Activated naive CD4-positive, alpha-beta T cell treated with anti-CD3 and anti-CD28 coated beads, Interleukin-2, amount 10 ng/mL, durations not matched to agents 7 days and 5 days (primary cell): ENCODE data around the gene ARNT2.

Source experiments
- CTCF ChIA-PET: fragments of 350-600 bp; sonication (Branson Sonifier 250); formaldehyde crosslinking; loops from one replicate; lab custom pipeline; 2021; ENCODE audit warnings: antibody characterized with exemption; lab: Charles Lee
- DNase-seq: peaks from one replicate; pipeline ENCODE4 v3.0.0-alpha.2; 2020
- H3K27ac Mint-ChIP-seq: one replicate; pipeline ENCODE4 v1.8.0; 2021; ENCODE audit warnings: mild to moderate bottlenecking, moderate library complexity, mixed read lengths
- H3K27me3 Mint-ChIP-seq: one replicate; pipeline ENCODE4 v1.8.0; 2021; ENCODE audit warnings: mild to moderate bottlenecking, mixed read lengths
- H3K36me3 Mint-ChIP-seq: one replicate; pipeline ENCODE4 v1.8.0; 2021; ENCODE audit warnings: mixed read lengths
- H3K4me1 Mint-ChIP-seq: one replicate; pipeline ENCODE4 v1.8.0; 2021; ENCODE audit warnings: mixed read lengths
- H3K4me3 Mint-ChIP-seq: one replicate; pipeline ENCODE4 v1.8.0; 2021; ENCODE audit warnings: mild to moderate bottlenecking, moderate library complexity, mixed read lengths
- H3K9me3 Mint-ChIP-seq: one replicate; pipeline ENCODE4 v1.8.0; 2021; ENCODE audit warnings: mixed read lengths

ARNT2 gene

GRCh38 chr15:80578871-80579270 lies 174.7 kb downstream of the ARNT2 start:
- peaks cover under 1% of the 10 kb centered on the region for H3K27me3 Mint-ChIP-seq
- CTCF ChIA-PET: interaction anchor here (1.5 kb wide), 1 partner anchor 198 kb away, joined by 5 read pairs; no protein-coding TSS in a partner anchor
- no peak overlapping the region for H3K27ac Mint-ChIP-seq
- H3K4me1 Mint-ChIP-seq: no peaks in the 10 kb centered on the region
- H3K36me3 Mint-ChIP-seq: no peaks in the 10 kb centered on the region
- no peak overlapping the region for H3K4me3 Mint-ChIP-seq
- no peaks in the 10 kb centered on the region for H3K9me3 Mint-ChIP-seq
- DNase-seq: no peak

GRCh38 chr15:80579611-80580010 lies 175.4 kb downstream of the ARNT2 start:
- no peaks in the 10 kb centered on the region for H3K4me1 Mint-ChIP-seq
- no peaks in the 10 kb centered on the region for H3K9me3 Mint-ChIP-seq
- peaks cover 5% of the 10 kb centered on the region for H3K27me3 Mint-ChIP-seq
- H3K36me3 Mint-ChIP-seq: no peaks in the 10 kb centered on the region
- no peak overlapping the region for H3K4me3 Mint-ChIP-seq
- no peak overlapping the region for H3K27ac Mint-ChIP-seq
- no peak for DNase-seq
- CTCF ChIA-PET: interaction anchor here (1.5 kb wide), 1 partner anchor 197 kb away, joined by 5 read pairs; no protein-coding TSS in a partner anchor

- DNase-seq: no peak
- Mint-ChIP-seq H3K4me3 (no peak overlapping the region), H3K9me3 (no peaks in the 10 kb centered on the region), H3K36me3 (no peaks in the 10 kb centered on the region), H3K27ac (no peak overlapping the region), H3K27me3 (peaks cover 5% of the 10 kb centered on the region), H3K4me1 (no peaks in the 10 kb centered on the region)
- CTCF ChIA-PET: interaction anchor here (1.5 kb wide), 1 partner anchor 196 kb away, joined by 5 read pairs; no protein-coding TSS in a partner anchor
Observed at GRCh38 chr15:80580106-80580505, 175.9 kb downstream of the ARNT2 start.

DNA sequence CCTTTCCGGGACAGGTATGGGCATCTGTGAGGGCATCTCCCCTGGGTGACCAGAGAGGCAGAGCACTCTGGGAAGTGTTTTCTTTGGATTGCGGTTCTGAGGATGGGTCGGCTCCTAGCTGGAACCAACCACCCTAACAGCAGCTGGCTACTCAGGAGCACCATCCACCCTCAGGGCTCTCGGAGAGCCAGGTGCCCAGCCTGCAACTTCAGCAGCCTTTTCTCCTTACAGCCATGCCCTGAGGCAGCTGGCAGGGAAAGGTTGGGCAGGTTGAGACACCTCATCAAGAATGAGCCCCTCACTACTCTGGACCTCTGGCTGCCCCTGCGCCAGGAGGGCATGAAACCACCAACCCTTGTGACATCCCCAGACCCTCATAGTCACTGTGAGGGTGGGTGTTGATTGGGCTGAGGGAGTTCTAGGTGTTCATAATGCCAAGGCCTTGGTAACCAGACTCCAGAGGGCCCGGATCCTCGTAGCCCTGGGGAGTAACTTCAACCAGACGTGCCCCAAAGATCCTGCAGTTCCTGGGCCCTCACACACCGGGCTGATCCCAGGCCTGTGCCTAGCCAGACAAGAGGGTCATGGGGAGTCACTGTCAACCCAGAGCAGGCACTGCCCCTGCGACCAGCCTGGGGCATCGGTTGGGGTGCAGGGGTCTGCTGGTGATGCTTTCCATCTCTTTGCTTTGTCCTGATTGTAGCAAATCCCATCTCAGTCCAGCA lies 176.5 kb downstream of the ARNT2 start:
- CTCF ChIA-PET: interaction anchor here (1.5 kb wide), 1 partner anchor 196 kb away, joined by 5 read pairs; no protein-coding TSS in a partner anchor
- Mint-ChIP-seq H3K36me3 (no peaks in the 10 kb centered on the region), H3K9me3 (no peaks in the 10 kb centered on the region), H3K27ac (no peak overlapping the region), H3K4me3 (no peak overlapping the region), H3K4me1 (no peaks in the 10 kb centered on the region), H3K27me3 (peaks cover 8% of the 10 kb centered on the region)
- no peak for DNase-seq

GRCh38 chr15:80581976-80582375 lies 177.8 kb downstream of the ARNT2 start:
- Mint-ChIP-seq H3K27ac (no peak overlapping the region), H3K36me3 (no peaks in the 10 kb centered on the region), H3K9me3 (no peaks in the 10 kb centered on the region), H3K4me3 (no peak overlapping the region), H3K27me3 (peaks cover 10% of the 10 kb centered on the region), H3K4me1 (no peaks in the 10 kb centered on the region)
- no peak for DNase-seq
- CTCF ChIA-PET: interaction anchor here (1.0 kb wide), 1 partner anchor 14 kb away, joined by 3 read pairs; no protein-coding TSS in a partner anchor

- Mint-ChIP-seq H3K27me3 (peaks cover 15% of the 10 kb centered on the region), H3K36me3 (no peaks in the 10 kb centered on the region), H3K4me1 (no peaks in the 10 kb centered on the region), H3K9me3 (no peaks in the 10 kb centered on the region), H3K4me3 (no peak overlapping the region), H3K27ac (no peak overlapping the region)
- DNase-seq: no peak
- CTCF ChIA-PET: no interaction called here
Observed at GRCh38 chr15:80582816-80583423, 178.7 kb downstream of the ARNT2 start.

- Mint-ChIP-seq H3K27me3 (peaks cover 15% of the 10 kb centered on the region), H3K27ac (no peak overlapping the region), H3K4me3 (no peak overlapping the region), H3K4me1 (no peaks in the 10 kb centered on the region), H3K9me3 (no peaks in the 10 kb centered on the region), H3K36me3 (no peaks in the 10 kb centered on the region)
- DNase-seq: no peak
- CTCF ChIA-PET: no interaction called here
Observed at GRCh38 chr15:80584561-80584964, 180.4 kb downstream of the ARNT2 start.

DNA sequence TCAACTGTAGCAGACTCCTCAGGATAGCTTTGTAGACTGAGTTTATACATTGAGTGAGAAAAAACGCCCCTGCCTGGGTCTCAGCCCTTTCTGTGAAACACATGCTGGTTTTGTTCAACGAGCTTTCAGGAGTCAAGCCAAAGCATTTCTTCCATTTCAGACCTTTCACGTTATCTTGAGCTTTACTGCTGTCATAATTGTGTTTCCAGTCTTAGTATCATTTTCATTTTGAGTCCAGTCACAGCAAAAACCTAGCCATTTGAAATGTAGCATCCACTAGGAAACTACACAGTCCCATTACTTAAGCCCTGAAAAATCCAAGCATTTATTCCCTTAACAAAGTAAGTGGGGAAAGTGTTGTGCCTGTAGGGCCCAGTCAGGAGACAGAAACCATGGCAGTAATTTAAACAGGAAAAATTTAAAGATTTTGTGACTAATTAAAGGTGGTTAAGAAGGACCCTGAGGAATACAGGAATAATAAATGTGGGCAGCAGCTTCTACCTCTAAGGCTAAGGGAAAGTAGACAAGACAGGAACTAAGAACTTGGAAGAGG lies 180.9 kb downstream of the ARNT2 start:
- no peaks in the 10 kb centered on the region for H3K9me3 Mint-ChIP-seq
- H3K4me1 Mint-ChIP-seq: no peaks in the 10 kb centered on the region

DNA sequence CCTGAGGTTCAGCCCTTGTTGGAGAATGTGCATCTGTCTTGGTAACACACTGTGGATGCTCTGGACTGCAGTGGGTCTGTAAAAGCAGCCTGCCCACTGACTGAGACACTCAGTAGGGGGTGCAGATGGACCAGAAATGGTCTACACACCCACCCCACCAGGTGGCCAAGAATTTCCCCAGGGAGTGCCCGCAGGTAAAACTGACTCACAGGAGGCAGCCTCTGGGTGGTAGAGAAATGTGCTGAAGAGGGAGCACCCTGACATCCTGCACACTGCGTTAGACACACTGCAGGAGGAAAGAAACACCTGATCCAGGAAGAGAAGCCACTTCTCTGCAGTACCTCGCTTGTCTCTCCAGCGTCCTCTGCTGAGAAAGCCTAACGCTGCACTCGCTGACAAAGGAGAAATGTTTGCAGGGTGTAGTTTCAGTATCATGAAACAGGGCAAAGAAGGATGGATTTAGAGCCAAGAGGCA lies 181.4 kb downstream of the ARNT2 start:
- H3K27me3 Mint-ChIP-seq: peaks cover 15% of the 10 kb centered on the region
- CTCF ChIA-PET: interaction anchor here (0.6 to 2.2 kb wide), 2 partner anchors 21 to 191 kb away, joined by 5 to 6 read pairs; no protein-coding TSS in a partner anchor
- no peak overlapping the region for H3K27ac Mint-ChIP-seq

More for the DNA sequence above, 180.9 kb downstream of the ARNT2 start:
- Mint-ChIP-seq H3K4me3 (no peak overlapping the region), H3K27ac (no peak overlapping the region), H3K36me3 (no peaks in the 10 kb centered on the region), H3K27me3 (peaks cover 15% of the 10 kb centered on the region)
- DNase-seq: no peak
- CTCF ChIA-PET: interaction anchor here (0.6 kb wide), 1 partner anchor 21 kb away, joined by 5 read pairs; no protein-coding TSS in a partner anchor

DNA sequence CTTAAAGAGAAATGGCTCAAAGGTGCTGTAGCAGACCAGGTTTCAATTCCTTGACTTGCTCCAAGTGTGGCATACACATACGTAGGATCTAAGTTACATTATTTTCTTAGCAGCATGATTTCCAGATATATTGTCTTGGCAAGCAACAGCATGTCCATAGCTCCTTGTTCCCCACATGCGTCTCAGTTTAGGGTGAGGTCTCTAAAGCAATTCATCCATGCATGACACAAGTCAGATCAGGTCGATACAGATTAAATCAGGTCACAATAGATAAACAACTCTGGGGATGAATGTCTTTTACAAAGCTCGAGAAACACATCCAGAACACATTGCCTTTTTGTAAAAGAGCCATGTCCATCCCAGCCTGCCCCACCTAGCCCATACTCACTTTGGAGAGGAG lies 182.0 kb downstream of the ARNT2 start:
- Mint-ChIP-seq H3K36me3 (no peaks in the 10 kb centered on the region), H3K4me3 (no peak overlapping the region), H3K27me3 (peaks cover 15% of the 10 kb centered on the region), H3K9me3 (no peaks in the 10 kb centered on the region), H3K27ac (no peak overlapping the region), H3K4me1 (no peaks in the 10 kb centered on the region)
- no peak for DNase-seq
- CTCF ChIA-PET: interaction anchor here (2.2 kb wide), 1 partner anchor 190 kb away, joined by 6 read pairs; no protein-coding TSS in a partner anchor

More for the DNA sequence above, 181.4 kb downstream of the ARNT2 start:
- DNase-seq: no peak
- H3K4me3 Mint-ChIP-seq: no peak overlapping the region
- no peaks in the 10 kb centered on the region for H3K36me3 Mint-ChIP-seq
- H3K4me1 Mint-ChIP-seq: no peaks in the 10 kb centered on the region
- H3K9me3 Mint-ChIP-seq: no peaks in the 10 kb centered on the region

- H3K4me1 Mint-ChIP-seq: no peaks in the 10 kb centered on the region
- no peak overlapping the region for H3K4me3 Mint-ChIP-seq
- no peaks in the 10 kb centered on the region for H3K36me3 Mint-ChIP-seq
- CTCF ChIA-PET: interaction anchor here (2.2 kb wide), 1 partner anchor 190 kb away, joined by 6 read pairs; no protein-coding TSS in a partner anchor
- peaks cover 15% of the 10 kb centered on the region for H3K27me3 Mint-ChIP-seq
- H3K9me3 Mint-ChIP-seq: no peaks in the 10 kb centered on the region
- no peak for DNase-seq
- H3K27ac Mint-ChIP-seq: no peak overlapping the region
Observed at GRCh38 chr15:80587007-80587406, 182.8 kb downstream of the ARNT2 start.

- Mint-ChIP-seq H3K27me3 (peaks cover 15% of the 10 kb centered on the region), H3K27ac (no peak overlapping the region), H3K4me1 (no peaks in the 10 kb centered on the region), H3K9me3 (no peaks in the 10 kb centered on the region), H3K4me3 (no peak overlapping the region), H3K36me3 (no peaks in the 10 kb centered on the region)
- CTCF ChIA-PET: interaction anchor here (2.2 kb wide), 1 partner anchor 189 kb away, joined by 6 read pairs; no protein-coding TSS in a partner anchor
- DNase-seq: no peak
Observed at GRCh38 chr15:80587816-80588456, 183.8 kb downstream of the ARNT2 start.

GRCh38 chr15:80588801-80589200 lies 184.6 kb downstream of the ARNT2 start:
- DNase-seq: no peak
- CTCF ChIA-PET: no interaction called here

More at GRCh38 chr15:80588801-80589200, 184.6 kb downstream of the ARNT2 start:
- no peaks in the 10 kb centered on the region for H3K9me3 Mint-ChIP-seq
- H3K27me3 Mint-ChIP-seq: peaks cover 15% of the 10 kb centered on the region
- no peak overlapping the region for H3K27ac Mint-ChIP-seq
- no peaks in the 10 kb centered on the region for H3K4me1 Mint-ChIP-seq
- H3K36me3 Mint-ChIP-seq: no peaks in the 10 kb centered on the region
- H3K4me3 Mint-ChIP-seq: no peak overlapping the region
